ENCODE data around the gene DYDC2. TPM values are rescaled to one million over a fixed set of nuclear protein-coding genes. Genes with fewer than 3 reads are reported as not detected.

Gene DYDC2
- total RNA-seq, 2 donors from 2014 or later, result 1.9 to 5.3 TPM

DNA sequence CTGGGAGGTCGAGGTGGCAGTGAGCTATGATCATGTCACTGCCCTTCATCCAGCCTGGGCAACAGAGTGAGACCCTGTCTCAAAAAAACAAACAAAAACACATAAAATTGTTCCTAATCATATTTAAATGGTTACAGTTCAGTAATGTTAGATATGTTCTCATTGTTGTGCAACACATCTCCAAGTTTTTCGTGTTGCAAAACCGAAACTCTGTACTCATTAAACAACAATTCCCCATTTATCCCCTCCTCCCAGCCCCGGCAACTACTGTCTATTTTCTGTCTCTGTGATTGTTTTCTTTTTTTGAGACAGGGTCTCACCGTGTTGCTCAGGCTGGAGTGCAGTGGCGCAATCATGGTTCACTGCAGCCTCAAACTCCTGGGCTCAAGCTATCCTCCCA lies 35.7 kb downstream of the DYDC2 start:
- Histone ChIP-seq H3K4me1 (ENCODE audit: control insufficient read depth, insufficient read depth, low read length) (no peaks in the 10 kb centered on the region), H3K27me3 (ENCODE audit: control insufficient read depth, insufficient read depth, low read length, poor library complexity, severe bottlenecking) (no peaks in the 10 kb centered on the region), H3K9me3 (ENCODE audit: control insufficient read depth, low read length) (no peaks in the 10 kb centered on the region), H3K4me3 (ENCODE audit: low read length) (no peak overlapping the region), H3K27ac (ENCODE audit: low read depth, low read length) (no peak overlapping the region), H3K9ac (ENCODE audit: extremely low read depth, low read length, poor library complexity, severe bottlenecking) (no peak overlapping the region), H3K36me3 (ENCODE audit: control insufficient read depth, insufficient read depth, low read length) (no peaks in the 10 kb centered on the region)
- Mint-ChIP-seq H3K27ac (no peak overlapping the region), H3K4me3 (no peak overlapping the region), H3K9me3 (no peaks in the 10 kb centered on the region), H3K36me3 (ENCODE audit: low read depth) (no peaks in the 10 kb centered on the region), H3K27me3 (ENCODE audit: insufficient read depth) (no peaks in the 10 kb centered on the region), H3K4me1 (no peaks in the 10 kb centered on the region)
- 75 to 96% methylated on average over 4 to 6 of the region's 6 CpGs for WGBS, 2 experiments (ENCODE audit: insufficient coverage in 1 of 2, insufficient read length in 1 of 2)
- TF ChIP-seq, protein P1, sequence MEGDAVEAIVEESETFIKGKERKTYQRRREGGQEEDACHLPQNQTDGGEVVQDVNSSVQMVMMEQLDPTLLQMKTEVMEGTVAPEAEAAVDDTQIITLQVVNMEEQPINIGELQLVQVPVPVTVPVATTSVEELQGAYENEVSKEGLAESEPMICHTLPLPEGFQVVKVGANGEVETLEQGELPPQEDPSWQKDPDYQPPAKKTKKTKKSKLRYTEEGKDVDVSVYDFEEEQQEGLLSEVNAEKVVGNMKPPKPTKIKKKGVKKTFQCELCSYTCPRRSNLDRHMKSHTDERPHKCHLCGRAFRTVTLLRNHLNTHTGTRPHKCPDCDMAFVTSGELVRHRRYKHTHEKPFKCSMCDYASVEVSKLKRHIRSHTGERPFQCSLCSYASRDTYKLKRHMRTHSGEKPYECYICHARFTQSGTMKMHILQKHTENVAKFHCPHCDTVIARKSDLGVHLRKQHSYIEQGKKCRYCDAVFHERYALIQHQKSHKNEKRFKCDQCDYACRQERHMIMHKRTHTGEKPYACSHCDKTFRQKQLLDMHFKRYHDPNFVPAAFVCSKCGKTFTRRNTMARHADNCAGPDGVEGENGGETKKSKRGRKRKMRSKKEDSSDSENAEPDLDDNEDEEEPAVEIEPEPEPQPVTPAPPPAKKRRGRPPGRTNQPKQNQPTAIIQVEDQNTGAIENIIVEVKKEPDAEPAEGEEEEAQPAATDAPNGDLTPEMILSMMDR (conservative IDR thresholded peaks at IDR 0.05), result no peak
- DNase-seq, result no peak

DNA sequence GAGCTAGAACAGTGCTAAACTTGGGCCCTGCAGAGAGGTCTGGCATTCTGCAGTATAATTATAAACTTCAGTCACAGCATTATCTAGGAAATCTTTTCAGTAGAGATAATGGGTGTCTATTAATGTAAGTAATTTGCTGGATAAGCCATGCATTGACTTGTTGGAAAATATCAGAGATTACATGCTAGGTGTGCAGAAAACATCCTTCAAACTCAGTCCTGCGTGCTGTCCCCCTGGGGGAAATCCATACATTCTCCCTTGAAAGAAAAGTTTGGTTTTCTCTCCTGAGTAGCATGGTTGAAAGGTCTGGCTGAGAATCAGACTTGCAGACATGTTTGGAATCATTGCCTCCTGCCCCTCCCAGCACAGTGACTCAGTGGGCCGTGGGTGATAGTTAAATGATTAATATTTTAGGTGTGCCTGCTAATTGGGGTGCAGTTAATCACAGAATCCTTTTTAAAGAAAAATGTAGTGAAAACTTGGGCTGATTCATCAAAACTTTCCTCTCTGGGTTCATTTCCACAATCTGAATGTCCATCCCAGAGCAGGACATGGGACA lies 37.9 kb downstream of the DYDC2 start:
- Mint-ChIP-seq H3K4me1 (no peaks in the 10 kb centered on the region), H3K27ac (no peak overlapping the region), H3K9me3 (no peaks in the 10 kb centered on the region), H3K27me3 (ENCODE audit: insufficient read depth) (no peaks in the 10 kb centered on the region), H3K4me3 (no peak overlapping the region), H3K36me3 (ENCODE audit: low read depth) (no peaks in the 10 kb centered on the region)
- H3K9me3 ChIP-seq (ENCODE audit: control insufficient read depth, low read length), result no peaks in the 10 kb centered on the region
- H3K9ac ChIP-seq (ENCODE audit: extremely low read depth, low read length, poor library complexity, severe bottlenecking), result no peak overlapping the region
- DNase-seq, result no peak
- WGBS, 2 experiments (ENCODE audit: insufficient coverage in 1 of 2, insufficient read length in 1 of 2), result 92 to 100% methylated on average over 1 to 2 of the region's 2 CpGs
- H3K4me1 ChIP-seq (ENCODE audit: control insufficient read depth, insufficient read depth, low read length), result no peaks in the 10 kb centered on the region
- no peaks in the 10 kb centered on the region for H3K27me3 ChIP-seq (ENCODE audit: control insufficient read depth, insufficient read depth, low read length, poor library complexity, severe bottlenecking)
- no peak overlapping the region for H3K4me3 ChIP-seq (ENCODE audit: low read length)
- TF ChIP-seq, protein P1 (conservative IDR thresholded peaks at IDR 0.05), result no peak
- H3K36me3 ChIP-seq (ENCODE audit: control insufficient read depth, insufficient read depth, low read length), result no peaks in the 10 kb centered on the region
- H3K27ac ChIP-seq (ENCODE audit: low read depth, low read length), result no peak overlapping the region

DNA sequence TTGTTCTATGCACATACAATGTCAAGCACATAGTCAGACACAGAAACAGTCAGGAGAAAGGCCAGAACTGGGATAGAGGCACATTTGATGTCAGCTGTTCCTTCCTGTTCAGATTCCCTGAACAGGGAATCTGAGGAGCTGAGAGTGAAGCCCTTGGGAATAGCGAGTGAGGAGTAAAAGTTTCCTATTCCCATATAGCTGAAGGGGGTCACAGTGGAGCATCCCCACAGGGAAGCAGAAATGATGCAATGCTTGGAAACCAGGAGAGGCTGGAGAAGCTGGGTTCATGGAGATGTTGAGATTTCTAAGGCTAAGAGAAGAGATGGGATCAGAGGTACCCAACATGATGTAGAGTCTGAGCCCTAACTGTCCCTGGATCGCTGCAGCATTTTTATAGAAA lies 40.4 kb downstream of the DYDC2 start:
- DNase-seq, result no peak
- H3K9me3 Mint-ChIP-seq, result no peaks in the 10 kb centered on the region
- no peak overlapping the region for H3K27ac ChIP-seq (ENCODE audit: low read depth, low read length)
- no peaks in the 10 kb centered on the region for H3K4me1 Mint-ChIP-seq
- no peak overlapping the region for H3K27ac Mint-ChIP-seq
- no peaks in the 10 kb centered on the region for H3K27me3 Mint-ChIP-seq (ENCODE audit: insufficient read depth)
- H3K36me3 ChIP-seq (ENCODE audit: control insufficient read depth, insufficient read depth, low read length), result no peaks in the 10 kb centered on the region
- H3K9ac ChIP-seq (ENCODE audit: extremely low read depth, low read length, poor library complexity, severe bottlenecking), result no peak overlapping the region
- H3K36me3 Mint-ChIP-seq (ENCODE audit: low read depth), result no peaks in the 10 kb centered on the region
- H3K9me3 ChIP-seq (ENCODE audit: control insufficient read depth, low read length), result no peaks in the 10 kb centered on the region
- no peak overlapping the region for H3K4me3 Mint-ChIP-seq
- no peaks in the 10 kb centered on the region for H3K27me3 ChIP-seq (ENCODE audit: control insufficient read depth, insufficient read depth, low read length, poor library complexity, severe bottlenecking)
- no peak overlapping the region for H3K4me3 ChIP-seq (ENCODE audit: low read length)
- 92 to 100% methylated on average over 1 to 2 of the region's 2 CpGs for WGBS, 2 experiments (ENCODE audit: insufficient coverage in 1 of 2, insufficient read length in 1 of 2)
- TF ChIP-seq, protein P1 (conservative IDR thresholded peaks at IDR 0.05), result no peak
- no peaks in the 10 kb centered on the region for H3K4me1 ChIP-seq (ENCODE audit: control insufficient read depth, insufficient read depth, low read length)
